HepG2 (cell line): ENCODE data around the gene ARHGAP19. TPM values are rescaled to one million over a fixed set of nuclear protein-coding genes. Genes with fewer than 3 reads are reported as not detected.

Source experiments
- GABPA ChIP-seq, 2 experiments: IDR thresholded peaks; 2 replicates each; pipeline ENCODE4 v1.6.1; 2011 to 2016; ENCODE audit warnings: low read depth in 2 of 2, low read length in 1 of 2, missing biosample characterization in 1 of 2, missing genetic modification characterization in 1 of 2
- KLF15 ChIP-seq: sonication (generic); formaldehyde crosslinking; IDR thresholded peaks from 2 replicates; pipeline ENCODE4 v1.8.1; 2023; ENCODE audit warnings: borderline replicate concordance, mild to moderate bottlenecking, inconsistent platforms, missing genetic modification reagents, mixed read lengths
- MAFG ChIP-seq: sonication (generic); formaldehyde crosslinking; IDR thresholded peaks from 2 replicates; pipeline ENCODE4 v1.5.1; 2020; ENCODE audit warnings: mild to moderate bottlenecking, missing genetic modification reagents
- SATB2 ChIP-seq: sonication (generic); formaldehyde crosslinking; IDR thresholded peaks from 2 replicates; pipeline ENCODE4 v1.5.0; 2020; ENCODE audit warnings: missing genetic modification reagents
- STAG1 ChIP-seq: sonication (generic); formaldehyde crosslinking; IDR thresholded peaks from 2 replicates; pipeline ENCODE4 v1.4.0; 2020; ENCODE audit warnings: missing genetic modification reagents
- TCF7 ChIP-seq: sonication (generic); IDR thresholded peaks from 2 replicates; pipeline ENCODE4 v1.6.1; 2016; ENCODE audit warnings: antibody characterized with exemption, low read depth
- ZNF264 ChIP-seq: sonication (generic); formaldehyde crosslinking; IDR thresholded peaks from 2 replicates; pipeline ENCODE4 v1.4.0; 2020; ENCODE audit warnings: missing genetic modification reagents
- ZNF326 ChIP-seq: sonication (generic); formaldehyde crosslinking; IDR thresholded peaks from 2 replicates; pipeline ENCODE4 v1.4.0; 2020; ENCODE audit warnings: missing genetic modification reagents, borderline replicate concordance
- ZNF44 ChIP-seq: sonication (generic); formaldehyde crosslinking; IDR thresholded peaks from 2 replicates; pipeline ENCODE4 v1.5.1; 2020; ENCODE audit warnings: mild to moderate bottlenecking, missing genetic modification reagents
- ZNF570 ChIP-seq: sonication (generic); formaldehyde crosslinking; IDR thresholded peaks from 2 replicates; pipeline ENCODE4 v1.4.0; 2020; ENCODE audit warnings: mild to moderate bottlenecking, missing genetic modification reagents, borderline replicate concordance
- ZNF607 ChIP-seq: sonication (generic); formaldehyde crosslinking; IDR thresholded peaks from 2 replicates; pipeline ENCODE4 v1.5.1; 2020; ENCODE audit warnings: missing genetic modification reagents, mild to moderate bottlenecking, borderline replicate concordance
- ZNF616 ChIP-seq: sonication (generic); formaldehyde crosslinking; IDR thresholded peaks from 2 replicates; pipeline ENCODE4 v1.5.0; 2020; ENCODE audit warnings: low read depth, mild to moderate bottlenecking, missing genetic modification reagents
- polyA plus RNA-seq, 8 experiments: library from polyadenylated mRNA; depleted of rRNA in 3 of 8; stranded (reverse) in 7 of 8; unstranded in 1 of 8; fragments of >200 nt; fragmentation: Illumina TruSeq in 4 of 8; extraction: Trizol in 4 of 8; gene quantifications; 2 replicates each; pipeline versions ENCODE4 v1.2.1 to v1.2.3, GENCODE V29; 2011 to 2016; ENCODE audit warnings: low read depth in 4 of 8, missing spikeins in 1 of 8, mixed read lengths in 1 of 8; ENCODE audit not compliant: insufficient read depth in 1 of 8
- total RNA-seq, 5 experiments: library from RNA; depleted of rRNA; stranded (reverse); fragments of >200 nt; fragmentation: Illumina TruSeq; extraction: Trizol; gene quantifications; 2 replicates each; pipeline ENCODE4 v1.2.3, GENCODE V29; 2016; ENCODE audit warnings: low read depth in 1 of 5
- TF ChIP-seq, protein P1 (sequence below): IDR thresholded peaks from 2 replicates; pipeline ENCODE4 v1.6.1; 2018; ENCODE audit warnings: missing genetic modification reagents, mild to moderate bottlenecking, missing compliant biosample characterization
- TF ChIP-seq, protein P2 (sequence below): IDR thresholded peaks from 2 replicates; pipeline ENCODE4 v1.6.1; 2016; ENCODE audit warnings: mild to moderate bottlenecking
- TF ChIP-seq, protein P3 (sequence below): IDR thresholded peaks from 2 replicates; pipeline ENCODE4 v1.6.1; 2016; ENCODE audit warnings: mild to moderate bottlenecking, missing biosample characterization, missing genetic modification reagents
- TF ChIP-seq, protein P4 (sequence below): sonication (generic); formaldehyde crosslinking; IDR thresholded peaks from 2 replicates; pipeline ENCODE4 v1.8.1; 2023; ENCODE audit warnings: mild to moderate bottlenecking, moderate library complexity, missing genetic modification reagents
- TF ChIP-seq, protein P5 (sequence below): sonication (generic); formaldehyde crosslinking; conservative IDR thresholded peaks from 2 replicates; pipeline ENCODE4 v1.4.0; 2020; ENCODE audit warnings: missing genetic modification reagents
- TF ChIP-seq, protein P6 (sequence below): sonication (generic); formaldehyde crosslinking; conservative IDR thresholded peaks from 2 replicates; pipeline ENCODE4 v1.4.0; 2020; ENCODE audit warnings: missing genetic modification reagents
- TF ChIP-seq, protein P7 (sequence below): sonication (generic); formaldehyde crosslinking; IDR thresholded peaks from 2 replicates; pipeline ENCODE4 v1.4.0; 2020; ENCODE audit warnings: missing genetic modification reagents

The ARHGAP19 gene
- total and polyA plus RNA-seq, 2 of the 13 experiments (the other 11 are each of a cell fraction or from before 2014, with no cell fraction given): 7.6 to 10.0 TPM

DNA sequence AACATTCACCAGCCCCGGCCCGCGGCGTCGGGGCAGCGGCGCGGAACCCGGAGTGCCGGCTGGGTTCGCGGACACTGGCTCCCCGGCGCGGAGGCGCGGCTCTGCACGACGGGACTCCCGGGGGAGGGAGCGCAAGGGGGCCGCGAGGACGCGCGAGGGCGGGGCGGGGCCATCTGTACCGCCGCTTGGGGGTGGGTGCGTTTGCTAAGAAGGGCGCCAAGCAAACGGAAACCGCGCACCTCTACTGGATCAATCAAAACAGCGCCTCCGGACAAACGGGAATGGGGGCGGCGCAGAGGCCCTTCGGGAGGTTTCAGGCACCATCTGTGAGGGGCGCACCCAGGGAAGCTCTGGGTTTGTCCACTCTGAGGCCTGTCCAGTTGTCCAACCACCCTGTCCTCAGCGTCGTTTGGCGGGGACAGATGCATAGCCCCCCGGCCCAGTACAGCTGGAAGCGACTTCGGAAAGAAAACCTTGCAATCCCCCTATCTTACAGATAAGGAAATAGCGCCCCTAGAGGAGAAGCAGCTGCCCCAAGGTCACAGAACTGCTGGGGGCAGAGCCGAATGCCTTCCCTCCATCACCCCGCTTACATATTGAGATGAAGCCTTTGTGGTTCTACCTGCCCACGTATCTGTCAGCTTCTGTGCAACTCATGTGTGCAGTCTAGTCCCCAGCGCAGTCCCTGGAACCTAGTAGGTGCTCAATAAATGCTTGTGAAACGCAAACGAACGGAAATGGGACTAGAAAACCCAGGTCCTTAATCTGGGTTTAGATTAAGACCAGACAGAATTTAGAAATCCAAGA, 96.0 kb downstream of the ARHGAP19 start (continued):
- TF ChIP-seq, protein P1, sequence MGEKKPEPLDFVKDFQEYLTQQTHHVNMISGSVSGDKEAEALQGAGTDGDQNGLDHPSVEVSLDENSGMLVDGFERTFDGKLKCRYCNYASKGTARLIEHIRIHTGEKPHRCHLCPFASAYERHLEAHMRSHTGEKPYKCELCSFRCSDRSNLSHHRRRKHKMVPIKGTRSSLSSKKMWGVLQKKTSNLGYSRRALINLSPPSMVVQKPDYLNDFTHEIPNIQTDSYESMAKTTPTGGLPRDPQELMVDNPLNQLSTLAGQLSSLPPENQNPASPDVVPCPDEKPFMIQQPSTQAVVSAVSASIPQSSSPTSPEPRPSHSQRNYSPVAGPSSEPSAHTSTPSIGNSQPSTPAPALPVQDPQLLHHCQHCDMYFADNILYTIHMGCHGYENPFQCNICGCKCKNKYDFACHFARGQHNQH (CRISPR knock-in tag): no peak
- TF ChIP-seq SATB2 (CRISPR knock-in tag) (no peak), ZNF326 (CRISPR knock-in tag) (no peak), TCF7 (no peak), MAFG (CRISPR knock-in tag) (no peak), ZNF44 (CRISPR knock-in tag) (no peak), ZNF264 (no peak), ZNF607 (CRISPR knock-in tag) (no peak), ZNF570 (no peak), ZNF616 (CRISPR knock-in tag) (no peak), STAG1 (CRISPR knock-in tag) (peak; percentile 75), GABPA (IDR thresholded peaks at IDR 0.05; ENCODE audit: low read depth, low read length) (no peak), GABPA (CRISPR knock-in tag; IDR thresholded peaks at IDR 0.05; ENCODE audit: low read depth) (no peak), KLF15 (CRISPR knock-in tag) (no peak)
- TF ChIP-seq, protein P2, sequence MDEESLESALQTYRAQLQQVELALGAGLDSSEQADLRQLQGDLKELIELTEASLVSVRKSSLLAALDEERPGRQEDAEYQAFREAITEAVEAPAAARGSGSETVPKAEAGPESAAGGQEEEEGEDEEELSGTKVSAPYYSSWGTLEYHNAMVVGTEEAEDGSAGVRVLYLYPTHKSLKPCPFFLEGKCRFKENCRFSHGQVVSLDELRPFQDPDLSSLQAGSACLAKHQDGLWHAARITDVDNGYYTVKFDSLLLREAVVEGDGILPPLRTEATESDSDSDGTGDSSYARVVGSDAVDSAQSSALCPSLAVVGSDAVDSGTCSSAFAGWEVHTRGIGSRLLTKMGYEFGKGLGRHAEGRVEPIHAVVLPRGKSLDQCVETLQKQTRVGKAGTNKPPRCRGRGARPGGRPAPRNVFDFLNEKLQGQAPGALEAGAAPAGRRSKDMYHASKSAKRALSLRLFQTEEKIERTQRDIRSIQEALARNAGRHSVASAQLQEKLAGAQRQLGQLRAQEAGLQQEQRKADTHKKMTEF (CRISPR knock-in tag): no peak
- TF ChIP-seq, protein P3, sequence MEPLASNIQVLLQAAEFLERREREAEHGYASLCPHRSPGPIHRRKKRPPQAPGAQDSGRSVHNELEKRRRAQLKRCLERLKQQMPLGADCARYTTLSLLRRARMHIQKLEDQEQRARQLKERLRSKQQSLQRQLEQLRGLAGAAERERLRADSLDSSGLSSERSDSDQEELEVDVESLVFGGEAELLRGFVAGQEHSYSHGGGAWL (CRISPR knock-in tag): 0 out of 2 replicates have a peak, but pooled peaks have one; percentile 33
- TF ChIP-seq, protein P4, sequence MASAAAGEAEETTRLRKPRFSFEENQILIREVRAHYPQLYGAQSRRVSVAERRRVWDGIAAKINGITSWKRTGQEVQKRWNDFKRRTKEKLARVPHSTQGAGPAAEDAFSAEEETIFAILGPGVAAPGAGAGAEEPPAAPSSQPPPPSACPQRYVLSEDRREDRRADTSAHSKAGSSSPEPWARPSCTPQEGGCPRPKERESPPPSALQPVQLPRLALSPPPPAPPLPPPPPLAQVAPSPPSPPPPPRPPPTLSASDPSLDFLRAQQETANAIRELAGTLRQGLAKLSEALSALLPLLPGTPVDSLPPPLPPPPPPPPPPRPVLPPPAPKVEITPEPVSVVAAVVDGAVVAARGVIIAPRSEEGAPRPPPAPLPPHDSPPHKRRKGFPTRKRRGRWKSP: peak; percentile 51; the same call in 1 of the 2 replicates
- TF ChIP-seq, protein P5, sequence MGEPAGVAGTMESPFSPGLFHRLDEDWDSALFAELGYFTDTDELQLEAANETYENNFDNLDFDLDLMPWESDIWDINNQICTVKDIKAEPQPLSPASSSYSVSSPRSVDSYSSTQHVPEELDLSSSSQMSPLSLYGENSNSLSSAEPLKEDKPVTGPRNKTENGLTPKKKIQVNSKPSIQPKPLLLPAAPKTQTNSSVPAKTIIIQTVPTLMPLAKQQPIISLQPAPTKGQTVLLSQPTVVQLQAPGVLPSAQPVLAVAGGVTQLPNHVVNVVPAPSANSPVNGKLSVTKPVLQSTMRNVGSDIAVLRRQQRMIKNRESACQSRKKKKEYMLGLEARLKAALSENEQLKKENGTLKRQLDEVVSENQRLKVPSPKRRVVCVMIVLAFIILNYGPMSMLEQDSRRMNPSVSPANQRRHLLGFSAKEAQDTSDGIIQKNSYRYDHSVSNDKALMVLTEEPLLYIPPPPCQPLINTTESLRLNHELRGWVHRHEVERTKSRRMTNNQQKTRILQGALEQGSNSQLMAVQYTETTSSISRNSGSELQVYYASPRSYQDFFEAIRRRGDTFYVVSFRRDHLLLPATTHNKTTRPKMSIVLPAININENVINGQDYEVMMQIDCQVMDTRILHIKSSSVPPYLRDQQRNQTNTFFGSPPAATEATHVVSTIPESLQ: no peak
- TF ChIP-seq, protein P6, sequence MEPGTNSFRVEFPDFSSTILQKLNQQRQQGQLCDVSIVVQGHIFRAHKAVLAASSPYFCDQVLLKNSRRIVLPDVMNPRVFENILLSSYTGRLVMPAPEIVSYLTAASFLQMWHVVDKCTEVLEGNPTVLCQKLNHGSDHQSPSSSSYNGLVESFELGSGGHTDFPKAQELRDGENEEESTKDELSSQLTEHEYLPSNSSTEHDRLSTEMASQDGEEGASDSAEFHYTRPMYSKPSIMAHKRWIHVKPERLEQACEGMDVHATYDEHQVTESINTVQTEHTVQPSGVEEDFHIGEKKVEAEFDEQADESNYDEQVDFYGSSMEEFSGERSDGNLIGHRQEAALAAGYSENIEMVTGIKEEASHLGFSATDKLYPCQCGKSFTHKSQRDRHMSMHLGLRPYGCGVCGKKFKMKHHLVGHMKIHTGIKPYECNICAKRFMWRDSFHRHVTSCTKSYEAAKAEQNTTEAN (CRISPR knock-in tag): 0 out of 2 replicates have a peak, but pooled peaks have one; percentile 26
- TF ChIP-seq, protein P7, sequence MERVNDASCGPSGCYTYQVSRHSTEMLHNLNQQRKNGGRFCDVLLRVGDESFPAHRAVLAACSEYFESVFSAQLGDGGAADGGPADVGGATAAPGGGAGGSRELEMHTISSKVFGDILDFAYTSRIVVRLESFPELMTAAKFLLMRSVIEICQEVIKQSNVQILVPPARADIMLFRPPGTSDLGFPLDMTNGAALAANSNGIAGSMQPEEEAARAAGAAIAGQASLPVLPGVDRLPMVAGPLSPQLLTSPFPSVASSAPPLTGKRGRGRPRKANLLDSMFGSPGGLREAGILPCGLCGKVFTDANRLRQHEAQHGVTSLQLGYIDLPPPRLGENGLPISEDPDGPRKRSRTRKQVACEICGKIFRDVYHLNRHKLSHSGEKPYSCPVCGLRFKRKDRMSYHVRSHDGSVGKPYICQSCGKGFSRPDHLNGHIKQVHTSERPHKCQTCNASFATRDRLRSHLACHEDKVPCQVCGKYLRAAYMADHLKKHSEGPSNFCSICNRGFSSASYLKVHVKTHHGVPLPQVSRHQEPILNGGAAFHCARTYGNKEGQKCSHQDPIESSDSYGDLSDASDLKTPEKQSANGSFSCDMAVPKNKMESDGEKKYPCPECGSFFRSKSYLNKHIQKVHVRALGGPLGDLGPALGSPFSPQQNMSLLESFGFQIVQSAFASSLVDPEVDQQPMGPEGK (CRISPR knock-in tag): peak; percentile 70
